Common myeloid progenitor, CD34-positive (primary cell): ENCODE data around the gene FIBCD1.

ENCODE experiments used
- CTCF ChIA-PET: fragments of 350-600 bp; sonication (Branson Sonifier 250); formaldehyde crosslinking; loops from one replicate; lab custom pipeline; 2021; ENCODE audit warnings: antibody characterized with exemption; lab: Charles Lee
- POLR2A ChIA-PET: fragments of 350-600 bp; sonication (Branson Sonifier 250); formaldehyde crosslinking; loops from one replicate; lab custom pipeline; 2021; ENCODE audit warnings: antibody characterized with exemption; lab: Charles Lee
- DNase-seq, 3 donors: peaks; one replicate each; pipeline versions ENCODE4 v3.0.0 to v3.0.0-alpha.2; 2013
- H3K27ac ChIP-seq, 2 experiments: 1 replicate in 1 of 2; 2 replicates in 1 of 2; pipeline ENCODE4 v1.7.0; 2013; ENCODE audit warnings: inconsistent platforms in 2 of 2, low read length in 2 of 2, mild to moderate bottlenecking in 2 of 2, low read depth in 1 of 2, moderate library complexity in 1 of 2; ENCODE audit not compliant: severe bottlenecking in 2 of 2, insufficient read depth in 1 of 2, poor library complexity in 1 of 2
- H3K27me3 ChIP-seq, 5 experiments: replicated peaks in 2 of 5; 1 replicate in 3 of 5; 2 replicates in 2 of 5; pipeline versions ENCODE4 v1.6.1 to v1.7.0; 2013; ENCODE audit warnings: low read length in 4 of 5, mild to moderate bottlenecking in 2 of 5, moderate library complexity in 2 of 5, inconsistent platforms in 1 of 5; ENCODE audit not compliant: insufficient read depth in 5 of 5, control insufficient read depth in 4 of 5
- H3K36me3 ChIP-seq, 4 experiments: 1 replicate in 2 of 4; 2 replicates in 2 of 4; pipeline versions ENCODE4 v1.6.1 to v1.7.0; 2013; ENCODE audit warnings: low read length in 3 of 4, control low read depth in 1 of 4, mild to moderate bottlenecking in 1 of 4; ENCODE audit not compliant: control insufficient read depth in 4 of 4, insufficient read depth in 4 of 4
- H3K4me1 ChIP-seq, 4 experiments: 1 replicate in 3 of 4; 2 replicates in 1 of 4; pipeline versions ENCODE4 v1.6.1 to v1.7.1; 2013; ENCODE audit warnings: low read length in 3 of 4, mild to moderate bottlenecking in 3 of 4, control low read depth in 1 of 4, inconsistent platforms in 1 of 4, moderate library complexity in 1 of 4; ENCODE audit not compliant: control insufficient read depth in 4 of 4, insufficient read depth in 4 of 4; ENCODE audit errors: control extremely low read depth in 1 of 4
- H3K4me3 ChIP-seq, 7 experiments: 1 replicate in 4 of 7; 2 replicates in 3 of 7; pipeline versions ENCODE4 v1.5.1 to v1.7.0; 2013; ENCODE audit warnings: mild to moderate bottlenecking in 7 of 7, low read length in 6 of 7, moderate library complexity in 6 of 7, inconsistent platforms in 2 of 7, low read depth in 2 of 7, control low read depth in 1 of 7; ENCODE audit not compliant: insufficient read depth in 4 of 7, control insufficient read depth in 1 of 7; ENCODE audit errors: extremely low read depth in 1 of 7
- H3K9me3 ChIP-seq, 5 experiments: 1 replicate in 4 of 5; 2 replicates in 1 of 5; pipeline versions ENCODE4 v1.6.1 to v1.7.1; 2013; ENCODE audit warnings: low read length in 4 of 5, mild to moderate bottlenecking in 2 of 5, inconsistent platforms in 1 of 5, low read depth in 1 of 5, moderate library complexity in 1 of 5; ENCODE audit not compliant: control insufficient read depth in 4 of 5, insufficient read depth in 2 of 5; ENCODE audit errors: control extremely low read depth in 1 of 5
- WGBS: methylation state at CpG from one replicate; pipeline ENCODE4 v1.1.5; 2013; ENCODE audit not compliant: insufficient coverage; 5-methylcytosine and 5-hydroxymethylcytosine counted together

The FIBCD1 gene

GRCh38 chr9:130921989-130922892, 16.8 kb downstream of the FIBCD1 start:
- ChIA-PET POLR2A (no interaction called here), CTCF (interaction anchor here (1.0 kb wide), 1 partner anchor 34 kb away, joined by 3 read pairs; no protein-coding TSS in a partner anchor)
- no peak for DNase-seq
- Histone ChIP-seq H3K27me3 (peaks cover 0 to 73% (median 16%) of the 10 kb centered on the region in 5 experiments), H3K27ac (no peak overlapping the region), H3K9me3 (no peaks in the 10 kb centered on the region), H3K36me3 (no peaks in the 10 kb centered on the region), H3K4me1 (no peaks in the 10 kb centered on the region), H3K4me3 (no peak overlapping the region)
- 87% methylated on average over 29 of the region's 31 CpGs for WGBS

DNA sequence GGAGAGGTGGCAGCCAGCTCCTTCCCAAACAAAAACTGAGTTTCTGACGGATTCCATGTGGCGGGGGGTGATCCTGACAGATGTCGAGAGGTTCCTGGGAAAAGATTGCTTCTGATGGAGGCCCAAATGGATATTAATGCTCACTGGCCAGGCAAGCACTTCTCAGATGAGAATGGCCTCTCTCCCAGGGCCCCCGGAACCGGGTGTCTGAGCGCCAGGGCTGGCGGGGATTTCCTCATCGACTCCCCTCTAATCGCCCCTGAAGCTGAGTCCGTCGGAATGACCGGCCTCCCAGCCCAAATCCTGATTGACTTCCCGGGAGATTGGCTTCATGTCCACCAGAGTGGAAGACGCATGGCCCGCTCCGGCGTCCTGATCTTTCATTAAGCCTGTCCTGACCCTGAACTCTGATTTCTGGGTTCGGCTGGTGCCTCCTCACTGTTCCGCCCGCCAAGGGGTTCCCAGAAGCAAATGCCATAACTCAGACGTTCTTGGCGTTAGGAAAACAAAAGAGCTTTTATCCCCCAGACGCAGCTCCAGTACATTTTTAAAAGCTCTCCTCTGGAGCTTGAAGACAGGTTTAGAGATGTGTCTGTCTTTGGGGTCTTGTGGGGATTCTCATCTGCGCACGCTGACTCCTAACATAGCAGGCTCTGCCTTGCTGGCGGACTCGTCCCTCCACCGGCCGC, 17.6 kb downstream of the FIBCD1 start:
- H3K27ac ChIP-seq = no peak overlapping the region
- no peaks in the 10 kb centered on the region for H3K4me1 ChIP-seq
- ChIA-PET CTCF (interaction anchor here (1.0 kb wide), 1 partner anchor 33 kb away, joined by 3 read pairs; no protein-coding TSS in a partner anchor), POLR2A (no interaction called here)
- WGBS = 84% methylated on average over 28 of the region's 29 CpGs
- DNase-seq = no peak
- H3K36me3 ChIP-seq = no peaks in the 10 kb centered on the region
- H3K27me3 ChIP-seq = peaks cover 0 to 75% (median 17%) of the 10 kb centered on the region in 5 experiments
- H3K9me3 ChIP-seq = no peaks in the 10 kb centered on the region
- no peak overlapping the region for H3K4me3 ChIP-seq

DNA sequence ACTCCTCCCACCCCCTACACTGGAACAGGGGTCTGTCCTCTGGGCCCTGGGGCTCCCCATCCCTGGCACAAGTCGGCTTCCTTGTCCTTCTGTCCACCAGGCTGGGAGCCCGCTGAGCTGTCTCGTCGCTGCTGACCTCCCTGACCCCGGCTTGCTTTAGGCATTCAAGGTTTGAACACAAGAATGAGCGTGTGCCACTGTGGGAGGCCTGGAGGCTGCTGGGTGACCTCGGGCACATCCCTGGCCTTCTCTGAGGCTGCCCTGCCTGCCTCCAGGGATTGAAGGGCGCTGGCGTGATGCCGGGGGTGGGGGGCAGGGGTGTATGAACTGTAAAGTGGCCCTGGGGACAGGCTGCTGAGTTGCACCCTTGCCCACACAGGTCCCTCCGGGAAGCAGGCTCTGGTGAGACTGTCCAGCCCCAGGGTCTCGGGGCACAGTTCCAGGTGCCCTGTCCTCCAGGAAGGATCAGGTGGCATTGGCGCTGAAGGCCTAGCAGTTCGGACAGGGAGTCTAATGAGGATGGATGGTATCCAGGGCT, 18.2 kb downstream of the FIBCD1 start:
- Histone ChIP-seq H3K9me3 (no peaks in the 10 kb centered on the region), H3K4me3 (no peak overlapping the region), H3K27ac (no peak overlapping the region), H3K36me3 (no peaks in the 10 kb centered on the region), H3K27me3 (peaks cover 0 to 74% (median 17%) of the 10 kb centered on the region in 5 experiments), H3K4me1 (no peaks in the 10 kb centered on the region)
- no peak for DNase-seq
- CTCF ChIA-PET = interaction anchor here (1.0 kb wide), 1 partner anchor 32 kb away, joined by 3 read pairs; no protein-coding TSS in a partner anchor
- WGBS = 89% methylated on average over 14 of the region's 14 CpGs
- POLR2A ChIA-PET = no interaction called here

GRCh38 chr9:130920233-130920632, 18.8 kb downstream of the FIBCD1 start:
- 91% methylated on average over 8 of the region's 8 CpGs for WGBS
- POLR2A ChIA-PET = no interaction called here
- H3K27ac ChIP-seq = no peak overlapping the region
- no peaks in the 10 kb centered on the region for H3K9me3 ChIP-seq
- CTCF ChIA-PET = no interaction called here
- H3K4me1 ChIP-seq = no peaks in the 10 kb centered on the region
- H3K27me3 ChIP-seq = peaks cover 0 to 69% (median 17%) of the 10 kb centered on the region in 5 experiments
- no peak overlapping the region for H3K4me3 ChIP-seq
- DNase-seq = no peak
- H3K36me3 ChIP-seq = no peaks in the 10 kb centered on the region

- Histone ChIP-seq H3K27me3 (peaks cover 0 to 68% (median 16%) of the 10 kb centered on the region in 5 experiments), H3K4me1 (no peaks in the 10 kb centered on the region), H3K36me3 (no peaks in the 10 kb centered on the region), H3K4me3 (no peak overlapping the region), H3K9me3 (no peaks in the 10 kb centered on the region), H3K27ac (no peak overlapping the region)
- no peak for DNase-seq
- 75% methylated on average over 12 of the region's 14 CpGs for WGBS
- ChIA-PET POLR2A (no interaction called here), CTCF (interaction anchor here (1.0 kb wide), 1 partner anchor 53 kb away, joined by 3 read pairs; no protein-coding TSS in a partner anchor)
Measured at GRCh38 chr9:130919559-130920145, 19.4 kb downstream of the FIBCD1 start.

GRCh38 chr9:130918826-130919558, 20.1 kb downstream of the FIBCD1 start:
- no peak overlapping the region for H3K4me3 ChIP-seq
- H3K27ac ChIP-seq = no peak overlapping the region
- ChIA-PET CTCF (interaction anchor here (1.0 kb wide), 1 partner anchor 52 kb away, joined by 3 read pairs; no protein-coding TSS in a partner anchor), POLR2A (interaction anchor here (0.6 kb wide), 1 partner anchor 1188 kb away, joined by 3 read pairs; no protein-coding TSS in a partner anchor)
- no peak for DNase-seq
- H3K27me3 ChIP-seq = peaks cover 0 to 70% (median 16%) of the 10 kb centered on the region in 5 experiments
- no peaks in the 10 kb centered on the region for H3K36me3 ChIP-seq
- no peaks in the 10 kb centered on the region for H3K9me3 ChIP-seq
- 87% methylated on average over 33 of the region's 33 CpGs for WGBS
- no peaks in the 10 kb centered on the region for H3K4me1 ChIP-seq
